OCI-LY3 (cell line): ENCODE data around the gene ZNF394.
"Not testable (repeated sequence)": the region's sequence is repeated elsewhere in the genome, so short reads cannot be mapped to it uniquely, and the experiment has no call there.

Experiments
- H2AFZ ChIP-seq: fragments of 200-600, 300-600 bp; shearing (Covaris generic); 2 replicates; pipeline ENCODE4 v1.6.0; 2014; ENCODE audit warnings: antibody characterized with exemption, low read depth, low read length
- H3K27ac ChIP-seq: fragments of 200-600, 300-600 bp; sonication (generic); 2 replicates; pipeline ENCODE4 v1.5.1; 2014; ENCODE audit warnings: mild to moderate bottlenecking, low read length, moderate library complexity, mixed read lengths
- H3K27me3 ChIP-seq: fragments of 200-600, 300-600 bp; sonication (generic); 2 replicates; pipeline ENCODE4 v1.6.1; 2014; ENCODE audit warnings: low read depth, low read length, mixed read lengths
- H3K36me3 ChIP-seq: fragments of 200-600, 300-600 bp; sonication (generic); replicated peaks from 2 replicates; pipeline ENCODE3; 2014; ENCODE audit warnings: low read depth, low read length, mixed read lengths
- H3K4me1 ChIP-seq: fragments of 300-600, 200-600 bp; sonication (generic); 2 replicates; pipeline ENCODE4 v1.6.1; 2014; ENCODE audit warnings: low read length, mixed read lengths
- H3K4me2 ChIP-seq: fragments of 200-600, 300-600 bp; sonication (generic); 2 replicates; pipeline ENCODE4 v1.6.1; 2014; ENCODE audit warnings: low read length, mixed read lengths
- H3K4me3 ChIP-seq: fragments of 300-600, 200-600 bp; sonication (generic); 2 replicates; pipeline ENCODE4 v1.5.1; 2014; ENCODE audit warnings: antibody characterized with exemption, mild to moderate bottlenecking, low read length, moderate library complexity
- H3K79me2 ChIP-seq: fragments of 300-600, 200-600 bp; shearing (Covaris generic); 2 replicates; pipeline ENCODE4 v1.6.1; 2014; ENCODE audit warnings: mild to moderate bottlenecking, low read length, mixed read lengths
- H3K9ac ChIP-seq: fragments of 300-600, 200-600 bp; shearing (Covaris generic); 2 replicates; pipeline ENCODE4 v1.6.0; 2014; ENCODE audit warnings: mild to moderate bottlenecking, low read length, moderate library complexity
- H3K9me3 ChIP-seq: fragments of 200-600, 300-600 bp; shearing (Covaris generic); 2 replicates; pipeline ENCODE4 v1.6.1; 2014; ENCODE audit warnings: low read length, mixed read lengths; ENCODE audit not compliant: insufficient read depth
- H4K20me1 ChIP-seq: fragments of 200-600, 300-600 bp; sonication (generic); 2 replicates; pipeline ENCODE4 v1.6.1; 2016; ENCODE audit warnings: low read length, mixed read lengths; ENCODE audit not compliant: insufficient read depth
- EZH2phosphoT487 ChIP-seq: fragments of 200-600 bp; shearing (Covaris generic); IDR thresholded peaks from 2 replicates; pipeline ENCODE4 v1.6.1; 2018; ENCODE audit warnings: antibody characterized with exemption, mixed run types, low read depth
- TF ChIP-seq, protein P1 (sequence below): fragments of 200-600, 300-600 bp; sonication (generic); IDR thresholded peaks from 2 replicates; pipeline ENCODE4 v1.5.1; 2014; ENCODE audit warnings: antibody characterized with exemption, low read length, low read depth

ZNF394 gene

DNA sequence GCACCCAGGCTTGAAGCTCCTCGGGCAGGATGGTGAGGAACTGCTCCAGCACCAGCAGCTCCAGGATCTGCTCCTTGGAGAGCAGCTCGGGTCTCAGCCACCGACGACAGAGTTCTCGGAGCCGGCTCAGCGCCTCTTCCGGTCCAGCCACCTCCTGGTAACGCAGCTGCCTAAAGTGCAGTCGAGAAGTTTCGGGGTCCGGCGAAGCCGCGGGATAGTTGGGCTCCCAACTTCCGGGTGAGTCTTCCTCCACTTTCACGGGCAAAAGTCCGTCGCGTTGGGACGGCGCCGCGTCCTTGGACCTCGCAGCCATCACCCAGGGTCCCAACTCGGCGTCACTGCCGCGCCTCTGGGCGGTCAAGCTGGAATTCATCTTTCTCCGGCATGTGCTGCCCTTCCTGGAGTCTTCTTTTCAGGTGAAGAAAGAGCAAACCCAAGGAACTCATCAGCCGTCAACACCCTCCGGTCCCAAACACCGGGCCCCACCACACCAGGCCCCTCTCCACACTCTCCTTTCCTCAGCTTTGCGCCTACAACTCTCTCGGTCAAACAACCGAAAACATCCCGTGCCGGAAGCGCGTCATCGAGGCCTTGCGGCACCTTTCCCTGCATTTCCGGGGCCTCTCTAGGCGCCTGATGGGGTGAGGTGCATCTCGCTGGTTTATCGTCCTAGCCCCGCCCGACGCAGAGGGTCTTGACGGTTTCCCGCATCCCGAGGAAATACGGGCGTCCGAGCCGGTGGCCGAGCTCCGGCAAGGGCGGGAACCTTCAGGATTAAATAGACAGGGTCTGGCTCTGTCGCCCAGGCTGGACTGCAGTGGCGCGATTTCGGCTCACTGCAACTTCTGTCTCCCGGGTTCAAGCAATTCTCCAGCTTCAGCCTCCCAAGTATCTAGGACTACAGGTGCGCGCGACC lies at the start of gene ZNF394:
Gene ZNF394, minus strand, starts transcription at position 561 of the 916 bp plus-strand sequence. Its CDS starts 188 bp downstream, at position 373.
- H3K4me1 ChIP-seq: peaks cover 20% of the 10 kb centered on the region
- H3K36me3 ChIP-seq: peaks cover 18% of the 10 kb centered on the region

DNA sequence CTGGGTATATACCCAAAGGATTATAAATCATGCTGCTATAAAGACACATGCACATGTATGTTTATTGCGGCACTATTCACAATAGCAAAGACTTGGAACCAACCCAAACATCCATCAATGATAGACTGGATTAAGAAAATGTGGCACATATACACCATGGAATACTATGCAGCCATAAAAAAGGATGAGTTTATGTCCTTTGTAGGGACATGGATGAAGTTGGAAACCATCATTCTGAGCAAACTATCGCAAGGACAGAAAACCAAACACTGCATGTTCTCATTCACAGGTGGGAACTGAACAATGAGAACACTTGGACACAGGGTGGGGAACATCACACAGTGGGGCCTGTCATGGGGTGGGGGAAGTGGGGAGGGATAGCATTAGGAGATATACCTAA lies 49.5 kb upstream of the ZNF394 start:
- H3K79me2 ChIP-seq: peaks cover 18% of the 10 kb centered on the region
- not testable (repeated sequence) for H4K20me1 ChIP-seq

More for the DNA sequence above, at the start of gene ZNF394:
- Histone ChIP-seq H3K27me3 (no peaks in the 10 kb centered on the region), H3K9me3 (no peaks in the 10 kb centered on the region), H2AFZ (peak within 1 kb of the TSS; percentile 98), H3K27ac (peak within 1 kb of the TSS; percentile 80), H4K20me1 (peaks cover 15% of the 10 kb centered on the region), H3K79me2 (peaks cover 63% of the 10 kb centered on the region), H3K4me3 (peak within 1 kb of the TSS; percentile 96), H3K4me2 (peak within 1 kb of the TSS; percentile 100), H3K9ac (peak within 1 kb of the TSS; percentile 75)
- TF ChIP-seq EZH2phosphoT487: no peak
- TF ChIP-seq, protein P1, sequence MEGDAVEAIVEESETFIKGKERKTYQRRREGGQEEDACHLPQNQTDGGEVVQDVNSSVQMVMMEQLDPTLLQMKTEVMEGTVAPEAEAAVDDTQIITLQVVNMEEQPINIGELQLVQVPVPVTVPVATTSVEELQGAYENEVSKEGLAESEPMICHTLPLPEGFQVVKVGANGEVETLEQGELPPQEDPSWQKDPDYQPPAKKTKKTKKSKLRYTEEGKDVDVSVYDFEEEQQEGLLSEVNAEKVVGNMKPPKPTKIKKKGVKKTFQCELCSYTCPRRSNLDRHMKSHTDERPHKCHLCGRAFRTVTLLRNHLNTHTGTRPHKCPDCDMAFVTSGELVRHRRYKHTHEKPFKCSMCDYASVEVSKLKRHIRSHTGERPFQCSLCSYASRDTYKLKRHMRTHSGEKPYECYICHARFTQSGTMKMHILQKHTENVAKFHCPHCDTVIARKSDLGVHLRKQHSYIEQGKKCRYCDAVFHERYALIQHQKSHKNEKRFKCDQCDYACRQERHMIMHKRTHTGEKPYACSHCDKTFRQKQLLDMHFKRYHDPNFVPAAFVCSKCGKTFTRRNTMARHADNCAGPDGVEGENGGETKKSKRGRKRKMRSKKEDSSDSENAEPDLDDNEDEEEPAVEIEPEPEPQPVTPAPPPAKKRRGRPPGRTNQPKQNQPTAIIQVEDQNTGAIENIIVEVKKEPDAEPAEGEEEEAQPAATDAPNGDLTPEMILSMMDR: no peak

DNA sequence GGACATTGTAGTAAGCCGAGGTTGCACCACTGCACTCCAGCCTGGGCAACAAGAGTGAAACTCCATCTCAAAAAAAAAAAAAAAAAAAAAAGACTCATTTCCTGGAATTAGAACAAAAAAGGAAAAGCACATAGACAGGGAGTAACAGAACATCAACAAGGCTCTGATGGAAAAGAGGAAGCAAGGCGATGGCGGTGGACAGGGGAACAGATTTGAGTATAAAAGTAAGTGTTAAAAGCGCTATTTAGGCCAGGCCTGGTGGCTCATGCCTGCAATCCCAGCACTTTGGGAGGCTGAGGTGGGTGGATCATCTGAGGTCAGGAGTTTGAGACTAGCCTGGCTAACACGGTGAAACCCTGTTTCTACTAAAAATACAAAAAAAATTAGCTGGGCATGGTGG lies 45.2 kb upstream of the ZNF394 start:
- H3K9ac ChIP-seq, H3K27me3 ChIP-seq, H3K4me2 ChIP-seq, H2AFZ ChIP-seq, H3K27ac ChIP-seq, H3K4me1 ChIP-seq, H3K4me3 ChIP-seq, H4K20me1 ChIP-seq, H3K9me3 ChIP-seq, H3K79me2 ChIP-seq: not testable (repeated sequence)
- H3K36me3 ChIP-seq: peaks cover 18% of the 10 kb centered on the region

More for the DNA sequence above, 49.5 kb upstream of the ZNF394 start:
- peaks cover 16% of the 10 kb centered on the region for H3K36me3 ChIP-seq
- H2AFZ ChIP-seq, H3K9me3 ChIP-seq, H3K4me2 ChIP-seq, H3K27ac ChIP-seq, H3K4me3 ChIP-seq, H3K4me1 ChIP-seq, H3K27me3 ChIP-seq, H3K9ac ChIP-seq: not testable (repeated sequence)

DNA sequence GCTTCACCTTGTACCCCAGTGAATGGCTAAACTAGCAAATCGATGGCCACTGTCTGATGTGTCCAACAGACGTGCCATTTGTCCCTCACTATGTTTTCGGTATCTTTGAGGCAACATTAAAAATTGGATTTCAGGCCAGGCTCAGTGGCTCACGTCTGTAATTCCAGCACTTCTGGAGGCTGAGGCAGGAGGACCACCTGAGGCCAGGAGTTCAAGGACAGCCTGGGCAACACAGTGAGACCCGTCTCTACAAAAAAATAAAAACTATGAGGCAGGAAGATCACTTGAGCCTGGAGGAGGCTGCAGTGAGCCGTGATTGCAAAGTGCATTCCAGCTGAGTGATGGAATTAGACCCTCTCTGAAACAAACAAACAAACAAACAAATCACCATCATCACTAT lies 43.8 kb upstream of the ZNF394 start:
- TF ChIP-seq EZH2phosphoT487: no peak
- TF ChIP-seq, protein P1: no peak
- Histone ChIP-seq H2AFZ (no peak overlapping the region), H3K36me3 (peaks cover 18% of the 10 kb centered on the region), H4K20me1 (no peaks in the 10 kb centered on the region), H3K4me3 (no peak overlapping the region), H3K27ac (no peak overlapping the region), H3K4me1 (no peaks in the 10 kb centered on the region), H3K79me2 (no peaks in the 10 kb centered on the region), H3K27me3 (no peaks in the 10 kb centered on the region), H3K9ac (no peak overlapping the region), H3K9me3 (no peaks in the 10 kb centered on the region), H3K4me2 (no peak overlapping the region)

DNA sequence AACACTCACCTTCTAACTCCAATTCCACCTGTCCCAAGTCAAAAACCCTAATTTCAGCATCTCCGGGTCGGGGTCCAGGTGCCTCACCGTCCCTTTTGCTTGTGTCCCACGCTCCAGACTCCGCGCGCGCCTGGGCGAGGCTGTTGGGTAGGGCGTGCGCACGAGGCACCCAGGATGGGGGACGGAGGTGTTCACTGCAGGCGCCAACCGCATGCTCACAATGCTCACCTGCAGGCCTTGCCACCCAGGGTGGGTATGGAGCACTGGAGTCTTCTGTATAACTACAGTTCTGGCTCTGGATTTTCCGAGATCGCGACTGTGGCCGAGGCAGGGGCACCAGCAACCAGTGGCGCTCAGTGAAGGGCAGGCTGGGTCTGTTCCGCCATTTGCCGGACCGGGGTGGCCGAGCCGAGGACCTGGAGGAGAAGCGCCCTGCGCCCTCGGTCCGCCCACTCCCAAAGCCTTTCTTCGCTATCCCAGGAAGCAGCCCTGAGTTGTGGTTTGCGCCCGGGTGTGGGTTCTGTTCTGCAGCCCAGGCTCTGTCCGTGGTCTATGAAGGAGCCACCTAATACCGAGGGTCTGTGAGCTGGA lies 43.1 kb upstream of the ZNF394 start:
- Histone ChIP-seq H3K4me2 (no peak overlapping the region), H3K27me3 (no peaks in the 10 kb centered on the region), H2AFZ (no peak overlapping the region), H3K27ac (no peak overlapping the region), H3K4me1 (no peaks in the 10 kb centered on the region), H3K79me2 (no peaks in the 10 kb centered on the region), H3K36me3 (peaks cover 18% of the 10 kb centered on the region), H3K9me3 (no peaks in the 10 kb centered on the region), H3K9ac (no peak overlapping the region), H3K4me3 (no peak overlapping the region), H4K20me1 (no peaks in the 10 kb centered on the region)
- no peak for TF ChIP-seq EZH2phosphoT487
- TF ChIP-seq, protein P1: no peak
